Smooth muscle cell of the brain vasculature (primary cell): ENCODE data around the gene PGM1.

Source experiments
- DNase-seq: peaks from one replicate; pipeline ENCODE4 v3.0.0-alpha.2; 2012; ENCODE audit warnings: low read depth, low spot score

PGM1 gene

GRCh38 chr1:63701187-63701586 lies 108.0 kb downstream of the PGM1 start:
- no peak for DNase-seq

GRCh38 chr1:63703701-63704107 lies 110.5 kb downstream of the PGM1 start:
- no peak for DNase-seq

- DNase-seq: no peak
Measured at GRCh38 chr1:63704443-63704842, 111.2 kb downstream of the PGM1 start.

- DNase-seq: no peak
Measured at GRCh38 chr1:63705078-63705477, 111.9 kb downstream of the PGM1 start.

GRCh38 chr1:63709267-63709828 lies 116.1 kb downstream of the PGM1 start:
- DNase-seq: no peak
